HCT116 (cell line): Measurements from ENCODE around the gene DGAT2. TPM values are rescaled to one million over a fixed set of nuclear protein-coding genes. Genes with fewer than 3 reads are reported as not detected.

ENCODE experiments used
- ATAC-seq: fragments of 200-7000 bp; cut with Tn5 transposase; 2 replicates; pipeline ENCODE4 v1.9.1; 2020; ENCODE audit warnings: mild to moderate bottlenecking, moderate library complexity
- BruUV-seq: library from RNA; stranded (reverse); fragments of 400-500 nt; replicated peaks from 2 replicates; lab custom pipeline; 2021; lab: Mats Ljungman, UMichigan
- CTCF ChIA-PET: fragments of 300-600 bp; sonication (Branson Sonifier 250); formaldehyde crosslinking; loops from one replicate; lab custom pipeline; 2021; ENCODE audit warnings: antibody characterized with exemption; lab: Charles Lee
- POLR2A ChIA-PET: fragments of 300-600, 350-600 bp; sonication (Branson Sonifier 250); formaldehyde crosslinking; loops from one replicate; lab custom pipeline; 2021; ENCODE audit warnings: antibody characterized with exemption; lab: Charles Lee
- RAD21 ChIA-PET, 2 experiments: fragments of 300-600 bp; sonication (Branson Sonifier 250); formaldehyde crosslinking; loops; one replicate each; lab custom pipeline; 2023; ENCODE audit warnings: low total read pairs in 2 of 2; ENCODE audit not compliant: uncharacterized antibody in 2 of 2, unreplicated experiment in 2 of 2, low non-redundant PET in 1 of 2; lab: Charles Lee
- DNase-seq: peaks from one replicate; pipeline ENCODE4 v3.0.0-alpha.2; 2010; ENCODE audit warnings: low read depth, low spot score
- H2AFZ ChIP-seq: fragments of 200-600 bp; shearing (Covaris generic), sonication (generic); 2 replicates; pipeline ENCODE4 v1.6.1; 2017; ENCODE audit warnings: low read depth, mixed run types, mixed read lengths, antibody characterized with exemption, low read length; ENCODE audit not compliant: poor library complexity, severe bottlenecking
- H3K27ac ChIP-seq: 2 replicates; pipeline ENCODE4 v1.5.1; 2012; ENCODE audit warnings: low read depth, low read length
- H3K27me3 ChIP-seq: fragments of 200-600 bp; sonication (generic); 2 replicates; pipeline ENCODE4 v1.6.1; 2016; ENCODE audit warnings: mixed run types, low read length, mixed read lengths; ENCODE audit not compliant: insufficient read depth
- H3K36me3 ChIP-seq, 2 experiments: fragments of 200-500 bp in 1 of 2; fragments of 200-600 bp in 1 of 2; sonication (Bioruptor generic) in 1 of 2; sonication (generic) in 1 of 2; 2 replicates each; pipeline versions ENCODE4 v1.5.1 to v1.6.1; 2014 to 2016; ENCODE audit warnings: low read length in 2 of 2, inconsistent platforms in 1 of 2, mixed read lengths in 1 of 2, mixed run types in 1 of 2; ENCODE audit not compliant: insufficient read depth in 2 of 2, control insufficient read depth in 1 of 2
- H3K4me1 ChIP-seq, 2 experiments: fragments of 200-600 bp in 1 of 2; sonication (generic) in 1 of 2; 2 replicates each; pipeline versions ENCODE4 v1.5.1 to v1.6.1; 2012 to 2017; ENCODE audit warnings: low read length in 2 of 2, inconsistent platforms in 1 of 2, mild to moderate bottlenecking in 1 of 2, mixed read lengths in 1 of 2, mixed run types in 1 of 2, moderate library complexity in 1 of 2; ENCODE audit not compliant: insufficient read depth in 2 of 2, control insufficient read depth in 1 of 2
- H3K4me2 ChIP-seq: fragments of 200-600 bp; sonication (generic); 2 replicates; pipeline ENCODE4 v1.6.1; 2017; ENCODE audit warnings: mixed run types, low read length, mixed read lengths
- H3K4me3 ChIP-seq, 2 experiments: fragments of 200-600 bp in 1 of 2; sonication (generic) in 1 of 2; replicated peaks in 1 of 2; 2 replicates each; pipeline ENCODE4 v1.5.1; 2011 to 2016; ENCODE audit warnings: low read length in 2 of 2, control low read depth in 1 of 2, low read depth in 1 of 2, mild to moderate bottlenecking in 1 of 2, mixed read lengths in 1 of 2, mixed run types in 1 of 2
- H3K79me2 ChIP-seq: fragments of 200-600 bp; sonication (generic); 2 replicates; pipeline ENCODE4 v1.6.1; 2017; ENCODE audit warnings: mild to moderate bottlenecking, mixed run types, low read length, moderate library complexity, mixed read lengths; ENCODE audit not compliant: insufficient read depth
- H3K9ac ChIP-seq: fragments of 200-600 bp; sonication (generic); 2 replicates; pipeline ENCODE4 v1.6.1; 2016; ENCODE audit warnings: low read length, mixed read lengths
- H3K9me2 ChIP-seq: fragments of 200-600 bp; sonication (generic), shearing (Covaris generic); 2 replicates; pipeline ENCODE4 v1.6.1; 2017; ENCODE audit warnings: mixed run types, mild to moderate bottlenecking, moderate library complexity; ENCODE audit not compliant: insufficient read depth
- H3K9me3 ChIP-seq, 2 experiments: fragments of 200-500 bp in 1 of 2; fragments of 200-600 bp in 1 of 2; sonication (Bioruptor generic) in 1 of 2; sonication (generic) in 1 of 2; 2 replicates each; pipeline ENCODE4 v1.6.1; 2014 to 2017; ENCODE audit warnings: low read length in 2 of 2, mixed read lengths in 2 of 2, inconsistent platforms in 1 of 2, low read depth in 1 of 2, mild to moderate bottlenecking in 1 of 2, mixed run types in 1 of 2, moderate library complexity in 1 of 2; ENCODE audit not compliant: control insufficient read depth in 1 of 2, insufficient read depth in 1 of 2
- H4K20me1 ChIP-seq: fragments of 200-600 bp; sonication (generic), shearing (Covaris generic); 2 replicates; pipeline ENCODE4 v1.6.1; 2017; ENCODE audit warnings: mixed run types, mild to moderate bottlenecking, moderate library complexity; ENCODE audit not compliant: insufficient read depth
- CBX3 ChIP-seq: IDR thresholded peaks from 2 replicates; pipeline ENCODE4 v1.6.1; 2012; ENCODE audit warnings: low read depth
- CEBPB ChIP-seq: IDR thresholded peaks from 2 replicates; pipeline ENCODE4 v1.6.1; 2012; ENCODE audit warnings: low read depth
- EGR1 ChIP-seq: IDR thresholded peaks from 2 replicates; pipeline ENCODE4 v1.6.1; 2012; ENCODE audit warnings: low read depth
- ELF1 ChIP-seq: IDR thresholded peaks from 2 replicates; pipeline ENCODE4 v1.6.1; 2012; ENCODE audit warnings: low read depth, borderline replicate concordance
- EZH2 ChIP-seq: fragments of 200-600 bp; sonication (generic); IDR thresholded peaks from 2 replicates; pipeline ENCODE4 v1.6.1; 2017; ENCODE audit warnings: antibody characterized with exemption, mixed run types
- EZH2phosphoT487 ChIP-seq: fragments of 200-600 bp; IDR thresholded peaks from 2 replicates; pipeline ENCODE4 v1.6.1; 2018; ENCODE audit warnings: antibody characterized with exemption, borderline replicate concordance
- FOSL1 ChIP-seq: IDR thresholded peaks from 2 replicates; pipeline ENCODE4 v1.6.1; 2012; ENCODE audit warnings: low read depth
- JUND ChIP-seq: IDR thresholded peaks from 2 replicates; pipeline ENCODE4 v1.6.1; 2012
- RAD21 ChIP-seq: IDR thresholded peaks from 2 replicates; pipeline ENCODE4 v1.6.1; 2012; ENCODE audit warnings: low read depth, mild to moderate bottlenecking
- SP1 ChIP-seq: IDR thresholded peaks from 2 replicates; pipeline ENCODE4 v1.6.1; 2012; ENCODE audit warnings: low read depth
- TCF7L2 ChIP-seq: IDR thresholded peaks from 2 replicates; pipeline ENCODE4 v1.7.0; 2011; ENCODE audit warnings: borderline replicate concordance, inconsistent platforms; ENCODE audit not compliant: insufficient read depth, insufficient read length; ENCODE audit errors: extremely low read depth
- ZFX ChIP-seq: fragments of 450-650 bp; IDR thresholded peaks from 2 replicates; pipeline ENCODE4 v1.6.1; 2017
- intact Hi-C: fragments of 100-400 bp; cut with micrococcal nuclease; formaldehyde crosslinking; loops from 2 replicates; pipeline ENCODE4 v1.10.0; 2022
- total RNA-seq: library from RNA; stranded (reverse); gene quantifications from one replicate; pipeline ENCODE4 v1.2.1, GENCODE V29; 2021; ENCODE audit not compliant: unreplicated experiment
- TF ChIP-seq, protein P1 (sequence below): IDR thresholded peaks from 2 replicates; pipeline ENCODE4 v1.6.1; 2011; ENCODE audit warnings: mild to moderate bottlenecking, low read length, moderate library complexity; ENCODE audit not compliant: insufficient replicate concordance; ENCODE audit errors: extremely low read depth
- TF ChIP-seq, protein P2 (sequence below), 3 experiments: fragments of 200-600 bp in 1 of 3; sonication (generic) in 1 of 3; IDR thresholded peaks in 2 of 3; conservative IDR thresholded peaks in 1 of 3; 2 replicates each; pipeline ENCODE4 v1.5.1; 2012 to 2017; ENCODE audit warnings: low read depth in 2 of 3, low read length in 2 of 3, antibody characterized with exemption in 1 of 3, borderline replicate concordance in 1 of 3, control low read depth in 1 of 3, mild to moderate bottlenecking in 1 of 3, mixed read lengths in 1 of 3, mixed run types in 1 of 3, moderate library complexity in 1 of 3; ENCODE audit not compliant: insufficient read depth in 1 of 3

The DGAT2 gene
- total RNA-seq, 1 experiment from 2014 or later: 2.4 TPM

DNA sequence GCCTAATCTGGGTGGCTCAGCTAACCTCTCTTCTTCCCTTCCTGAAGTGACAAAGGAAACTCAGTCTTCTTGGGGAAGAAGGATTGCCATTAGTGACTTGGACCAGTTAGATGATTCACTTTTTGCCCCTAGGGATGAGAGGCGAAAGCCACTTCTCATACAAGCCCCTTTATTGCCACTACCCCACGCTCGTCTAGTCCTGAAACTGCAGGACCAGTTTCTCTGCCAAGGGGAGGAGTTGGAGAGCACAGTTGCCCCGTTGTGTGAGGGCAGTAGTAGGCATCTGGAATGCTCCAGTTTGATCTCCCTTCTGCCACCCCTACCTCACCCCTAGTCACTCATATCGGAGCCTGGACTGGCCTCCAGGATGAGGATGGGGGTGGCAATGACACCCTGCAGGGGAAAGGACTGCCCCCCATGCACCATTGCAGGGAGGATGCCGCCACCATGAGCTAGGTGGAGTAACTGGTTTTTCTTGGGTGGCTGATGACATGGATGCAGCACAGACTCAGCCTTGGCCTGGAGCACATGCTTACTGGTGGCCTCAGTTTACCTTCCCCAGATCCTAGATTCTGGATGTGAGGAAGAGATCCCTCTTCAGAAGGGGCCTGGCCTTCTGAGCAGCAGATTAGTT is 32.3 kb downstream of the DGAT2 start:
- ChIA-PET RAD21 (no interaction called here), CTCF (interaction anchor here (0.6 kb wide), 1 partner anchor 77 kb away, joined by 4 read pairs; no protein-coding TSS in a partner anchor), POLR2A (no interaction called here)
- DNase-seq (no peak), ATAC-seq (no peak)
- no peak overlapping the region for H3K4me3 ChIP-seq
- H4K20me1 ChIP-seq: no peaks in the 10 kb centered on the region
- no peaks in the 10 kb centered on the region for H3K4me1 ChIP-seq
- no peaks in the 10 kb centered on the region for H3K27me3 ChIP-seq
- H2AFZ ChIP-seq: no peak overlapping the region
- no peaks in the 10 kb centered on the region for H3K9me2 ChIP-seq
- no peaks in the 10 kb centered on the region for H3K79me2 ChIP-seq
- H3K4me2 ChIP-seq: no peak overlapping the region
- no peaks in the 10 kb centered on the region for H3K36me3 ChIP-seq
- H3K9ac ChIP-seq: no peak overlapping the region
- H3K9me3 ChIP-seq: no peaks in the 10 kb centered on the region
- H3K27ac ChIP-seq: no peak overlapping the region
- BruUV-seq: no TSS peak
- intact Hi-C loops: no loop called here
- TF ChIP-seq ELF1: no peak
- no peak for TF ChIP-seq CEBPB
- TF ChIP-seq JUND: no peak
- no peak for TF ChIP-seq EZH2
- TF ChIP-seq SP1: no peak
- TF ChIP-seq EZH2phosphoT487: no peak
- no peak for TF ChIP-seq TCF7L2
- TF ChIP-seq ZFX: no peak
- TF ChIP-seq FOSL1: no peak
- no peak for TF ChIP-seq RAD21

DNA sequence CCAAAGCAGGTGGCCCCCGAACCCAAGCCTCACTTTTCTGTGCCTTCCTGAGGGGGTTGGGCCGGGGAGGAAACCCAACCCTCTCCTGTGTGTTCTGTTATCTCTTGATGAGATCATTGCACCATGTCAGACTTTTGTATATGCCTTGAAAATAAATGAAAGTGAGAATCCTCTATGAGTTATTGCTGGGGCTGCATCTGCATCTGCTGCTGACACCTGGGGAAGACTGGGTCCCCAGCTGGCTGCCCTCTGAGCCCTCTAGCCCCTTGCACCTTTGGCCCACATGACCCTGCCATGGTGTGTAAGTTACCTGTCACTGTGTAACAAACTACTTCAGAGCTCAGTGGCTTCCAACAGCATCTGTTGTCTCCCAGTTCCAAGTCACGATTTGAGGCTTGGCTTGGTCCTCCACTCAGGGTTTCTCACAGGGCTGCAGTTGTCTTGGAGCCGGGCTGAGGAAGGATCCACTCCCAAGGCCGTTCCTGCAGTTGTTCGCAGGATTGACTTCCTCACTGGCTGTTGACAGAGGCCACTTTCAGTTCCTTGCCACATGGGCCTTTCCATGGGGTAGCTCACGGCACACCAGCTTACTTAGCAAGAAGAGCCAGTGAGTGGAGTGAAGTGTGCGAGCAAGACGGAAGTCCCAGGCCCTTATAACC is 32.9 kb downstream of the DGAT2 start:
- TF ChIP-seq CBX3: no peak
- no peak for TF ChIP-seq CEBPB
- no peak for TF ChIP-seq ELF1
- TF ChIP-seq, protein P1, sequence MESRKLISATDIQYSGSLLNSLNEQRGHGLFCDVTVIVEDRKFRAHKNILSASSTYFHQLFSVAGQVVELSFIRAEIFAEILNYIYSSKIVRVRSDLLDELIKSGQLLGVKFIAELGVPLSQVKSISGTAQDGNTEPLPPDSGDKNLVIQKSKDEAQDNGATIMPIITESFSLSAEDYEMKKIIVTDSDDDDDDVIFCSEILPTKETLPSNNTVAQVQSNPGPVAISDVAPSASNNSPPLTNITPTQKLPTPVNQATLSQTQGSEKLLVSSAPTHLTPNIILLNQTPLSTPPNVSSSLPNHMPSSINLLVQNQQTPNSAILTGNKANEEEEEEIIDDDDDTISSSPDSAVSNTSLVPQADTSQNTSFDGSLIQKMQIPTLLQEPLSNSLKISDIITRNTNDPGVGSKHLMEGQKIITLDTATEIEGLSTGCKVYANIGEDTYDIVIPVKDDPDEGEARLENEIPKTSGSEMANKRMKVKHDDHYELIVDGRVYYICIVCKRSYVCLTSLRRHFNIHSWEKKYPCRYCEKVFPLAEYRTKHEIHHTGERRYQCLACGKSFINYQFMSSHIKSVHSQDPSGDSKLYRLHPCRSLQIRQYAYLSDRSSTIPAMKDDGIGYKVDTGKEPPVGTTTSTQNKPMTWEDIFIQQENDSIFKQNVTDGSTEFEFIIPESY: no peak
- TF ChIP-seq, protein P2, sequence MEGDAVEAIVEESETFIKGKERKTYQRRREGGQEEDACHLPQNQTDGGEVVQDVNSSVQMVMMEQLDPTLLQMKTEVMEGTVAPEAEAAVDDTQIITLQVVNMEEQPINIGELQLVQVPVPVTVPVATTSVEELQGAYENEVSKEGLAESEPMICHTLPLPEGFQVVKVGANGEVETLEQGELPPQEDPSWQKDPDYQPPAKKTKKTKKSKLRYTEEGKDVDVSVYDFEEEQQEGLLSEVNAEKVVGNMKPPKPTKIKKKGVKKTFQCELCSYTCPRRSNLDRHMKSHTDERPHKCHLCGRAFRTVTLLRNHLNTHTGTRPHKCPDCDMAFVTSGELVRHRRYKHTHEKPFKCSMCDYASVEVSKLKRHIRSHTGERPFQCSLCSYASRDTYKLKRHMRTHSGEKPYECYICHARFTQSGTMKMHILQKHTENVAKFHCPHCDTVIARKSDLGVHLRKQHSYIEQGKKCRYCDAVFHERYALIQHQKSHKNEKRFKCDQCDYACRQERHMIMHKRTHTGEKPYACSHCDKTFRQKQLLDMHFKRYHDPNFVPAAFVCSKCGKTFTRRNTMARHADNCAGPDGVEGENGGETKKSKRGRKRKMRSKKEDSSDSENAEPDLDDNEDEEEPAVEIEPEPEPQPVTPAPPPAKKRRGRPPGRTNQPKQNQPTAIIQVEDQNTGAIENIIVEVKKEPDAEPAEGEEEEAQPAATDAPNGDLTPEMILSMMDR (IDR thresholded peaks at IDR 0.05 in 2 of 3, conservative IDR thresholded peaks at IDR 0.05 in 1 of 3; ENCODE audit: borderline replicate concordance in 1 of 3, insufficient read depth in 1 of 3, low read depth in 2 of 3, low read length in 2 of 3): no peak
- no peak for TF ChIP-seq SP1
- TF ChIP-seq EGR1: no peak
- TF ChIP-seq, all 23 proteins: peak for 0
- DNase-seq: no peak
- H3K4me1 ChIP-seq: no peaks in the 10 kb centered on the region
- no peak overlapping the region for H3K4me2 ChIP-seq
- no peak overlapping the region for H3K27ac ChIP-seq
- H3K9me3 ChIP-seq: no peaks in the 10 kb centered on the region
- H3K27me3 ChIP-seq: no peaks in the 10 kb centered on the region
- no peaks in the 10 kb centered on the region for H3K9me2 ChIP-seq
- H4K20me1 ChIP-seq: no peaks in the 10 kb centered on the region
- RAD21 ChIA-PET: no interaction called here
- CTCF ChIA-PET: interaction anchor here (1.1 to 2.5 kb wide), 2 partner anchors 13 to 66 kb away, joined by 4 to 30 read pairs; no protein-coding TSS in a partner anchor
- BruUV-seq: no TSS peak
- no peak overlapping the region for H3K9ac ChIP-seq
- no peaks in the 10 kb centered on the region for H3K79me2 ChIP-seq
- intact Hi-C loops: loop anchor here (2.0 kb wide), 2 partner anchors 351 to 517 kb away; no protein-coding TSS in a partner anchor
- no peak overlapping the region for H3K4me3 ChIP-seq
- no peak for ATAC-seq
- no peak overlapping the region for H2AFZ ChIP-seq
- no peaks in the 10 kb centered on the region for H3K36me3 ChIP-seq
- POLR2A ChIA-PET: no interaction called here
